Progenitor cell of endocrine pancreas (in vitro differentiated cells): ENCODE measurements around the gene CD44. TPM values are rescaled to one million over a fixed set of nuclear protein-coding genes. Genes with fewer than 3 reads are reported as not detected.

ENCODE experiments used
- DNase-seq: peaks from one replicate; pipeline ENCODE4 v3.0.0; 2021; ENCODE audit warnings: low spot score; ENCODE audit not compliant: unreplicated experiment
- H3K27ac Mint-ChIP-seq: 2 replicates; pipeline ENCODE4 v1.8.0; 2021; ENCODE audit warnings: mild to moderate bottlenecking, moderate library complexity, mixed read lengths
- H3K27me3 Mint-ChIP-seq: 2 replicates; pipeline ENCODE4 v1.8.0; 2021; ENCODE audit warnings: mixed read lengths
- H3K36me3 Mint-ChIP-seq: 2 replicates; pipeline ENCODE4 v1.8.0; 2022; ENCODE audit warnings: mixed read lengths; ENCODE audit not compliant: insufficient read depth
- H3K4me1 Mint-ChIP-seq: 2 replicates; pipeline ENCODE4 v1.8.0; 2021; ENCODE audit warnings: low read depth, mixed read lengths
- H3K4me3 Mint-ChIP-seq: 2 replicates; pipeline ENCODE4 v1.8.0; 2021; ENCODE audit warnings: low read depth, mild to moderate bottlenecking, moderate library complexity, mixed read lengths
- H3K9me3 Mint-ChIP-seq: 2 replicates; pipeline ENCODE4 v1.8.0; 2021; ENCODE audit warnings: low read depth, mixed read lengths
- CTCF ChIP-seq: fragments of 200-600 bp; sonication (generic); IDR thresholded peaks from one replicate; pipeline ENCODE4 v1.5.0; 2021; ENCODE audit warnings: antibody characterized with exemption, mild to moderate bottlenecking; ENCODE audit not compliant: unreplicated experiment
- total RNA-seq: library from RNA; stranded (reverse); gene quantifications from 2 replicates; pipeline ENCODE4 v1.2.1, GENCODE V29; 2021

CD44 gene
- total RNA-seq, 1 donor from 2014 or later, result 1.9 TPM

GRCh38 chr11:35192347-35192746 lies 53.4 kb downstream of the CD44 start:
- no peak for DNase-seq
- Mint-ChIP-seq H3K27me3 (peaks cover 3% of the 10 kb centered on the region), H3K27ac (peak overlapping the region; percentile 18), H3K4me1 (peaks cover 22% of the 10 kb centered on the region), H3K9me3 (no peaks in the 10 kb centered on the region), H3K36me3 (no peaks in the 10 kb centered on the region), H3K4me3 (no peak overlapping the region)
- TF ChIP-seq CTCF, result no peak

GRCh38 chr11:35193767-35194166 lies 54.8 kb downstream of the CD44 start:
- DNase-seq, result no peak
- Mint-ChIP-seq H3K27me3 (peaks cover 3% of the 10 kb centered on the region), H3K36me3 (no peaks in the 10 kb centered on the region), H3K27ac (no peak overlapping the region), H3K9me3 (no peaks in the 10 kb centered on the region), H3K4me3 (no peak overlapping the region), H3K4me1 (peaks cover 22% of the 10 kb centered on the region)
- no peak for TF ChIP-seq CTCF

- Mint-ChIP-seq H3K4me1 (peaks cover 7% of the 10 kb centered on the region), H3K9me3 (no peaks in the 10 kb centered on the region), H3K4me3 (no peak overlapping the region), H3K36me3 (no peaks in the 10 kb centered on the region), H3K27ac (no peak overlapping the region), H3K27me3 (no peaks in the 10 kb centered on the region)
- no peak for TF ChIP-seq CTCF
- no peak for DNase-seq
Observed at GRCh38 chr11:35197292-35197691, 58.3 kb downstream of the CD44 start.

GRCh38 chr11:35200811-35201341 lies 61.9 kb downstream of the CD44 start:
- Mint-ChIP-seq H3K36me3 (no peaks in the 10 kb centered on the region), H3K4me3 (no peak overlapping the region), H3K4me1 (peaks cover 3% of the 10 kb centered on the region), H3K27me3 (no peaks in the 10 kb centered on the region), H3K9me3 (no peaks in the 10 kb centered on the region), H3K27ac (no peak overlapping the region)
- no peak for DNase-seq
- TF ChIP-seq CTCF, result no peak

- TF ChIP-seq CTCF, result no peak
- no peak for DNase-seq
- no peak overlapping the region for H3K4me3 Mint-ChIP-seq
- peaks cover 3% of the 10 kb centered on the region for H3K4me1 Mint-ChIP-seq
- H3K36me3 Mint-ChIP-seq, result no peaks in the 10 kb centered on the region
- no peaks in the 10 kb centered on the region for H3K9me3 Mint-ChIP-seq
- H3K27ac Mint-ChIP-seq, result no peak overlapping the region
- no peaks in the 10 kb centered on the region for H3K27me3 Mint-ChIP-seq
Observed at GRCh38 chr11:35204614-35205013, 65.6 kb downstream of the CD44 start.
